Fibroblast of lung (primary cell): Measurements from ENCODE around the gene NMNAT3.

ENCODE experiments used
- EZH2 ChIP-seq: IDR thresholded peaks from 2 replicates; pipeline ENCODE4 v1.5.1; 2012; ENCODE audit warnings: low read length, control low read depth, mild to moderate bottlenecking; ENCODE audit errors: missing control alignments
- TF ChIP-seq, protein P1 (sequence below), 2 donors: IDR thresholded peaks in 1 of 2; conservative IDR thresholded peaks in 1 of 2; 1 replicate in 1 of 2; 2 replicates in 1 of 2; pipeline ENCODE4 v1.5.1; 2011 to 2012; ENCODE audit warnings: low read length in 2 of 2, control low read depth in 1 of 2, inconsistent platforms in 1 of 2, low read depth in 1 of 2, mild to moderate bottlenecking in 1 of 2

DNA sequence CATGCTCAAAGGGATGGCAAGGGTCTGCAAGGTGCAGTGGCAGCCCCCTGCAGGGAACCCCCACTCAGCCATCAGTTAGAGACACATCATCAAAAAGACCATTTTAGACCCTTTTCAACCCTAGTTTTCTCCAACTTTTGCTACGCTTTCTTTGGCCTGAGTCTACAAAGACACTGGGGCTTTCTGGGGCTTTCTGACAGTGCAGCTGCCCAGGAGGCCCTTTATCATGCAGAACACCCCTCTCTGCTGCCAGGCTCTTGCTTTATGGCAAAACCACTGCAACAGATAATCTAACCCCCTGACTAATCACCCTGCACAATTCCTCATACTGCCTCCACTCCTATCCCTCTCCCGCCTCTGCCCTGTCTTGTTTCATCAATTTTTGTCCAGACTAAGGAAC lies 2.4 kb downstream of the NMNAT3 start:
- TF ChIP-seq, protein P1, sequence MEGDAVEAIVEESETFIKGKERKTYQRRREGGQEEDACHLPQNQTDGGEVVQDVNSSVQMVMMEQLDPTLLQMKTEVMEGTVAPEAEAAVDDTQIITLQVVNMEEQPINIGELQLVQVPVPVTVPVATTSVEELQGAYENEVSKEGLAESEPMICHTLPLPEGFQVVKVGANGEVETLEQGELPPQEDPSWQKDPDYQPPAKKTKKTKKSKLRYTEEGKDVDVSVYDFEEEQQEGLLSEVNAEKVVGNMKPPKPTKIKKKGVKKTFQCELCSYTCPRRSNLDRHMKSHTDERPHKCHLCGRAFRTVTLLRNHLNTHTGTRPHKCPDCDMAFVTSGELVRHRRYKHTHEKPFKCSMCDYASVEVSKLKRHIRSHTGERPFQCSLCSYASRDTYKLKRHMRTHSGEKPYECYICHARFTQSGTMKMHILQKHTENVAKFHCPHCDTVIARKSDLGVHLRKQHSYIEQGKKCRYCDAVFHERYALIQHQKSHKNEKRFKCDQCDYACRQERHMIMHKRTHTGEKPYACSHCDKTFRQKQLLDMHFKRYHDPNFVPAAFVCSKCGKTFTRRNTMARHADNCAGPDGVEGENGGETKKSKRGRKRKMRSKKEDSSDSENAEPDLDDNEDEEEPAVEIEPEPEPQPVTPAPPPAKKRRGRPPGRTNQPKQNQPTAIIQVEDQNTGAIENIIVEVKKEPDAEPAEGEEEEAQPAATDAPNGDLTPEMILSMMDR (conservative IDR thresholded peaks at IDR 0.05 in 1 of 2, IDR thresholded peaks at IDR 0.05 in 1 of 2; ENCODE audit: low read depth in 1 of 2, low read length in 2 of 2), result no peak
- TF ChIP-seq EZH2, result no peak
